Muscle of leg (tissue), 11 donors: ENCODE results near the gene PLEKHA6. TPM values are rescaled to one million over a fixed set of nuclear protein-coding genes. Genes with fewer than 3 reads are reported as not detected.

Experiments
- DNase-seq: peaks from one replicate; pipeline ENCODE4 v3.0.0; 2013
- H3K27ac ChIP-seq: one replicate; pipeline ENCODE4 v1.5.1; 2013; ENCODE audit warnings: mild to moderate bottlenecking, low read length, control low read depth
- H3K27me3 ChIP-seq: one replicate; pipeline ENCODE4 v1.6.1; 2013; ENCODE audit warnings: low read length; ENCODE audit not compliant: control insufficient read depth, insufficient read depth
- H3K36me3 ChIP-seq: one replicate; pipeline ENCODE4 v1.6.1; 2013; ENCODE audit warnings: low read length; ENCODE audit not compliant: control insufficient read depth, insufficient read depth
- H3K4me1 ChIP-seq: one replicate; pipeline ENCODE4 v1.6.1; 2013; ENCODE audit warnings: low read length; ENCODE audit not compliant: control insufficient read depth, insufficient read depth
- H3K4me3 ChIP-seq: one replicate; pipeline ENCODE4 v1.5.1; 2013; ENCODE audit warnings: low read length, control low read depth
- H3K9me3 ChIP-seq: replicated peaks from 2 replicates; pipeline ENCODE4 v1.6.1; 2013; ENCODE audit warnings: low read depth, low read length; ENCODE audit not compliant: control insufficient read depth
- WGBS: methylation state at CpG from one replicate; pipeline ENCODE4 v1.1.5; 2013; ENCODE audit warnings: missing lambda C conversion rate; ENCODE audit not compliant: insufficient coverage; 5-methylcytosine and 5-hydroxymethylcytosine counted together
- polyA plus RNA-seq, 8 donors: library from polyadenylated mRNA; unstranded; fragments of 120-200 nt; gene quantifications; one replicate each; pipeline versions ENCODE4 v1.2.1 to v1.2.3, GENCODE V29; 2013; ENCODE audit warnings: inconsistent platforms in 1 of 8, low replicate concordance in 1 of 8; ENCODE audit not compliant: insufficient read length in 8 of 8, insufficient read depth in 1 of 8
- total RNA-seq: library from RNA; stranded (reverse); fragments of 120-200 nt; gene quantifications from one replicate; pipeline ENCODE4 v1.2.4, GENCODE V29; 2013

PLEKHA6 gene
- total and polyA plus RNA-seq, 9 donors = 2.2 to 10.0 (median 4.8) TPM

GRCh38 chr1:204286831-204287421 is 72.8 kb downstream of the PLEKHA6 start:
- H3K36me3 ChIP-seq = no peaks in the 10 kb centered on the region
- H3K4me3 ChIP-seq = no peak overlapping the region
- peaks cover 40% of the 10 kb centered on the region for H3K4me1 ChIP-seq
- H3K9me3 ChIP-seq = no peaks in the 10 kb centered on the region
- peak overlapping the region; percentile 13 for H3K27ac ChIP-seq
- no peaks in the 10 kb centered on the region for H3K27me3 ChIP-seq
- 60% methylated on average over 1 of the region's 8 CpGs for WGBS
- peak; percentile 48 for DNase-seq

GRCh38 chr1:204286315-204286714 is 73.4 kb downstream of the PLEKHA6 start:
- Histone ChIP-seq H3K27me3 (no peaks in the 10 kb centered on the region), H3K4me3 (no peak overlapping the region), H3K4me1 (peaks cover 40% of the 10 kb centered on the region), H3K27ac (no peak overlapping the region), H3K36me3 (no peaks in the 10 kb centered on the region), H3K9me3 (no peaks in the 10 kb centered on the region)
- 89% methylated on average over 5 of the region's 5 CpGs for WGBS
- DNase-seq = no peak

- Histone ChIP-seq H3K27ac (no peak overlapping the region), H3K4me1 (peaks cover 41% of the 10 kb centered on the region), H3K27me3 (no peaks in the 10 kb centered on the region), H3K36me3 (no peaks in the 10 kb centered on the region), H3K4me3 (no peak overlapping the region), H3K9me3 (no peaks in the 10 kb centered on the region)
- 69% methylated on average over 2 of the region's 13 CpGs for WGBS
- DNase-seq = no peak
Observed at GRCh38 chr1:204285436-204286305, 74.1 kb downstream of the PLEKHA6 start.

- no peaks in the 10 kb centered on the region for H3K36me3 ChIP-seq
- no peak for DNase-seq
- peaks cover 48% of the 10 kb centered on the region for H3K4me1 ChIP-seq
- no peak overlapping the region for H3K4me3 ChIP-seq
- no CpG with 5 or more reads among the region's 2 CpGs for WGBS
- no peak overlapping the region for H3K27ac ChIP-seq
- H3K9me3 ChIP-seq = no peaks in the 10 kb centered on the region
- no peaks in the 10 kb centered on the region for H3K27me3 ChIP-seq
Observed at GRCh38 chr1:204284929-204285328, 74.8 kb downstream of the PLEKHA6 start.

GRCh38 chr1:204283711-204284651 is 75.7 kb downstream of the PLEKHA6 start:
- H3K27me3 ChIP-seq = no peaks in the 10 kb centered on the region
- H3K36me3 ChIP-seq = no peaks in the 10 kb centered on the region
- no peak for DNase-seq
- peaks cover 52% of the 10 kb centered on the region for H3K4me1 ChIP-seq
- no peaks in the 10 kb centered on the region for H3K9me3 ChIP-seq
- 60% methylated on average over 7 of the region's 9 CpGs for WGBS
- H3K27ac ChIP-seq = peak overlapping the region; percentile 42
- no peak overlapping the region for H3K4me3 ChIP-seq

- no peaks in the 10 kb centered on the region for H3K36me3 ChIP-seq
- peak overlapping the region; percentile 42 for H3K27ac ChIP-seq
- H3K4me3 ChIP-seq = no peak overlapping the region
- H3K9me3 ChIP-seq = no peaks in the 10 kb centered on the region
- H3K4me1 ChIP-seq = peaks cover 54% of the 10 kb centered on the region
- H3K27me3 ChIP-seq = no peaks in the 10 kb centered on the region
- DNase-seq = no peak
- 44% methylated on average over 4 of the region's 11 CpGs for WGBS
Observed at GRCh38 chr1:204282761-204283221, 76.9 kb downstream of the PLEKHA6 start.

- DNase-seq = peak; percentile 51
- H3K27ac ChIP-seq = no peak overlapping the region
- H3K36me3 ChIP-seq = no peaks in the 10 kb centered on the region
- 32% methylated on average over 3 of the region's 5 CpGs for WGBS
- no peaks in the 10 kb centered on the region for H3K9me3 ChIP-seq
- no peaks in the 10 kb centered on the region for H3K27me3 ChIP-seq
- H3K4me1 ChIP-seq = peaks cover 44% of the 10 kb centered on the region
- H3K4me3 ChIP-seq = no peak overlapping the region
Observed at GRCh38 chr1:204280099-204280961, 79.4 kb downstream of the PLEKHA6 start.

- H3K27ac ChIP-seq = no peak overlapping the region
- H3K36me3 ChIP-seq = no peaks in the 10 kb centered on the region
- H3K4me1 ChIP-seq = peaks cover 37% of the 10 kb centered on the region
- H3K27me3 ChIP-seq = no peaks in the 10 kb centered on the region
- H3K9me3 ChIP-seq = no peaks in the 10 kb centered on the region
- peak; percentile 50 for DNase-seq
- no CpG with 5 or more reads among the region's 4 CpGs for WGBS
- H3K4me3 ChIP-seq = no peak overlapping the region
Observed at GRCh38 chr1:204278958-204279357, 80.8 kb downstream of the PLEKHA6 start.

- H3K4me3 ChIP-seq = no peak overlapping the region
- H3K27ac ChIP-seq = no peak overlapping the region
- no CpG with 5 or more reads among the region's 4 CpGs for WGBS
- peak; percentile 68 for DNase-seq
- peaks cover 32% of the 10 kb centered on the region for H3K4me1 ChIP-seq
- no peaks in the 10 kb centered on the region for H3K27me3 ChIP-seq
- H3K36me3 ChIP-seq = no peaks in the 10 kb centered on the region
- H3K9me3 ChIP-seq = no peaks in the 10 kb centered on the region
Observed at GRCh38 chr1:204278251-204278650, 81.5 kb downstream of the PLEKHA6 start.
